CD14-positive monocyte (primary cell): Measurements from ENCODE around the gene DCHS1. TPM values are rescaled to one million over a fixed set of nuclear protein-coding genes. Genes with fewer than 3 reads are reported as not detected.

Source experiments
- DNase-seq, 3 donors: peaks; one replicate each; pipeline ENCODE4 v3.0.0-alpha.2; 2011 to 2022
- H2AFZ ChIP-seq: 2 replicates; pipeline ENCODE4 v1.6.0; 2012; ENCODE audit warnings: mild to moderate bottlenecking, low read depth, low read length, inconsistent platforms; ENCODE audit not compliant: insufficient read depth, poor library complexity, severe bottlenecking
- H3K27ac ChIP-seq, 2 donors: 1 replicate in 1 of 2; 2 replicates in 1 of 2; pipeline ENCODE4 v1.5.1; 2012 to 2013; ENCODE audit warnings: low read length in 2 of 2, control low read depth in 1 of 2, inconsistent platforms in 1 of 2, low read depth in 1 of 2, mild to moderate bottlenecking in 1 of 2
- H3K27me3 ChIP-seq, 2 donors: one replicate each; pipeline versions ENCODE4 v1.6.0 to v1.6.1; 2011 to 2013; ENCODE audit warnings: low read length in 2 of 2; ENCODE audit not compliant: control insufficient read depth in 2 of 2, insufficient read depth in 2 of 2
- H3K36me3 ChIP-seq, 2 donors: replicated peaks in 1 of 2; 1 replicate in 1 of 2; 2 replicates in 1 of 2; pipeline versions ENCODE4 v1.5.1 to v1.6.1; 2012 to 2013; ENCODE audit warnings: low read length in 2 of 2, control low read depth in 1 of 2, inconsistent platforms in 1 of 2, mild to moderate bottlenecking in 1 of 2; ENCODE audit not compliant: insufficient read depth in 2 of 2, control insufficient read depth in 1 of 2
- H3K4me1 ChIP-seq, 2 donors: 1 replicate in 1 of 2; 2 replicates in 1 of 2; pipeline versions ENCODE4 v1.5.1 to v1.6.1; 2012 to 2013; ENCODE audit warnings: low read length in 2 of 2, control low read depth in 1 of 2, inconsistent platforms in 1 of 2, mild to moderate bottlenecking in 1 of 2, moderate library complexity in 1 of 2; ENCODE audit not compliant: insufficient read depth in 2 of 2, control insufficient read depth in 1 of 2
- H3K4me2 ChIP-seq: replicated peaks from 2 replicates; pipeline ENCODE3; 2012; ENCODE audit warnings: low read length, moderate library complexity, mild to moderate bottlenecking; ENCODE audit not compliant: poor library complexity, severe bottlenecking; ENCODE audit errors: extremely low read depth
- H3K4me3 ChIP-seq, 3 experiments: fragments of 200-600 bp in 1 of 3; sonication (generic) in 1 of 3; replicated peaks in 1 of 3; 1 replicate in 2 of 3; 2 replicates in 1 of 3; pipeline ENCODE4 v1.5.1; 2011 to 2013; ENCODE audit warnings: low read length in 3 of 3, mild to moderate bottlenecking in 3 of 3, control low read depth in 2 of 3, low read depth in 2 of 3, inconsistent platforms in 1 of 3, moderate library complexity in 1 of 3
- H3K79me2 ChIP-seq: 2 replicates; pipeline ENCODE4 v1.6.0; 2012; ENCODE audit warnings: mild to moderate bottlenecking, control low read depth, inconsistent platforms, low read length, moderate library complexity; ENCODE audit not compliant: insufficient read depth
- H3K9ac ChIP-seq: 2 replicates; pipeline ENCODE4 v1.6.0; 2017; ENCODE audit warnings: low read length, mild to moderate bottlenecking; ENCODE audit not compliant: insufficient read depth, poor library complexity, severe bottlenecking
- H3K9me3 ChIP-seq, 2 donors: replicated peaks in 1 of 2; 1 replicate in 1 of 2; 2 replicates in 1 of 2; pipeline versions ENCODE4 v1.5.1 to v1.6.1; 2012 to 2013; ENCODE audit warnings: low read length in 2 of 2, control low read depth in 1 of 2; ENCODE audit not compliant: control insufficient read depth in 1 of 2, insufficient read depth in 1 of 2
- H4K20me1 ChIP-seq: 2 replicates; pipeline ENCODE4 v1.6.0; 2012; ENCODE audit warnings: mild to moderate bottlenecking, low read length, control low read depth, moderate library complexity; ENCODE audit not compliant: insufficient read depth
- H3K27ac Mint-ChIP-seq, 7 donors: one replicate each; pipeline ENCODE4 v1.8.0; 2020; ENCODE audit warnings: mild to moderate bottlenecking in 7 of 7, mixed read lengths in 7 of 7, moderate library complexity in 6 of 7, inconsistent platforms in 2 of 7
- H3K27me3 Mint-ChIP-seq, 3 donors: one replicate each; pipeline ENCODE4 v1.8.0; 2021 to 2022; ENCODE audit warnings: low read depth in 3 of 3, mild to moderate bottlenecking in 3 of 3, mixed read lengths in 3 of 3, moderate library complexity in 3 of 3, inconsistent platforms in 1 of 3
- H3K36me3 Mint-ChIP-seq, 2 donors: one replicate each; pipeline ENCODE4 v1.8.0; 2020; ENCODE audit warnings: mixed read lengths in 2 of 2, inconsistent platforms in 1 of 2, mild to moderate bottlenecking in 1 of 2
- H3K4me1 Mint-ChIP-seq: one replicate; pipeline ENCODE4 v1.8.0; 2020; ENCODE audit warnings: mild to moderate bottlenecking, mixed read lengths
- H3K4me3 Mint-ChIP-seq, 2 donors: one replicate each; pipeline ENCODE4 v1.8.0; 2020; ENCODE audit warnings: mild to moderate bottlenecking in 2 of 2, mixed read lengths in 2 of 2, moderate library complexity in 1 of 2
- H3K9me3 Mint-ChIP-seq, 7 donors: one replicate each; pipeline ENCODE4 v1.8.0; 2020 to 2022; ENCODE audit warnings: mixed read lengths in 7 of 7, mild to moderate bottlenecking in 6 of 7, moderate library complexity in 6 of 7, inconsistent platforms in 2 of 7
- WGBS: methylation state at CpG from one replicate; pipeline ENCODE4 v1.1.5; 2013; ENCODE audit warnings: missing lambda C conversion rate; ENCODE audit not compliant: insufficient coverage; 5-methylcytosine and 5-hydroxymethylcytosine counted together
- intact Hi-C, 2 donors: fragments of 100-400 bp; cut with micrococcal nuclease; formaldehyde crosslinking; loops; one replicate each; pipeline versions ENCODE4 v1.15.0 to v1.15.1; 2023
- polyA plus RNA-seq, 3 donors: library from polyadenylated mRNA; depleted of rRNA in 1 of 3; unstranded in 2 of 3; stranded (reverse) in 1 of 3; fragments of 300-500 nt in 2 of 3; fragments of >200 nt in 1 of 3; fragmentation: Illumina TruSeq in 2 of 3; gene quantifications; 1 replicate in 2 of 3; 2 replicates in 1 of 3; pipeline ENCODE4 v1.2.3, GENCODE V29; 2012 to 2021
- TF ChIP-seq, protein P1 (sequence below): fragments of 200-600 bp; IDR thresholded peaks from one replicate; pipeline ENCODE4 v1.8.0; 2022; ENCODE audit warnings: antibody characterized with exemption, mild to moderate bottlenecking

DCHS1 gene
- polyA plus RNA-seq, 3 donors = 0.01 to 0.88 (median 0.02) TPM

DNA sequence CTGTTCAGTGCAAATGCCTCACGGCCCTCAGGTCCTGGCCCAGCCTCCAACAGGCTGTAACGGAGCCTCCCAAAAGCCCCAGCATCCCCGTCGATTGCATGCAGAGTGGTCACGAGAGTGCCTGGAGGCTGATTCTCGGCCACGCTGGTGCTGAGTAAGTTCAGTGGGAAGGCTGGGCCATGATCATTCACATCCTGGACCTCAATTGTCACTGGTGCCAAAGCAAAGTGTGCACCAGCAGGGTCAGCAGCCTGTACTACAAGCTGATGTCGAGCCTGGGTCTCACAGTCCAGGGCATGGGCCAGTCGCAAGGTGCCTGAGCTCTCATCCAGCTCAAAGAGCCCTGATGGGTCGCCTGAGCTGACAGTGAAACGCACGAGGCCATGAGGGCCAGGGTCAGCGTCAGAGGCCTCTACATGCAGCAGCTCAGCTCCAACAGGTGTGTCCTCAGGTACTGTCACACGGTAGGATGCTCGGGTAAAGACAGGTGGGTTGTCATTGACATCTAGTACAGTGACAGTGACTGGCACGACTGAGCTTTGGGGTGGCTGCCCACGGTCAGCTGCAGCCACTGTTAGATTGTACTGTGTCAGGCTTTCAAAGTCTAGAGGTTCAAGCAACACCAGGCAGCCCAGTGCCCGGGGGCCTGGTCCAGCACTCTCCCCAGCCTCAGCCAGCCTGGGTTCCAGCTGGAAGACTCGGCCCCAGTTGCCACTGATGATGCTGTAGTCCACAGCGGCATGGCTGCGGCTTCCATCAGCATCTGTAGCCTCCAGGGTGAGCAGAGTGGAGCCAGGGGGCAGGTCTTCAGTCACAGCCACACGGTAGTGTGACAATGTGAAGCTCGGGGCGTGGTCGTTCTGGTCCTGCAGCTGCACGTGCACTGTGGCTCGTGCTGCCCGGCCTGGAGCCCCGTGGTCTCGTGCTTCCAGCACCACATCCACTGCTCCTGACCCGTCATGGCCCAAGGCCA, 31.9 kb downstream of the DCHS1 start:
- Histone ChIP-seq H3K79me2 (peaks cover 6% of the 10 kb centered on the region), H4K20me1 (no peaks in the 10 kb centered on the region), H3K4me3 (no peak overlapping the region), H3K36me3 (no peaks in the 10 kb centered on the region), H3K9ac (no peak overlapping the region), H3K9me3 (no peaks in the 10 kb centered on the region), H3K4me1 (peaks cover 26 to 30% of the 10 kb centered on the region in 2 donors), H2AFZ (no peak overlapping the region), H3K27ac (no peak overlapping the region), H3K4me2 (no peak overlapping the region), H3K27me3 (no peaks in the 10 kb centered on the region)
- Mint-ChIP-seq H3K4me1 (peaks cover 7% of the 10 kb centered on the region), H3K27me3 (no peaks in the 10 kb centered on the region), H3K36me3 (no peaks in the 10 kb centered on the region), H3K9me3 (peaks cover 0 to 2% (median 0%) of the 10 kb centered on the region in 7 donors), H3K4me3 (no peak overlapping the region), H3K27ac (peak overlapping the region in 1 of 7 donors; percentile 31)
- no peak for DNase-seq
- WGBS = 94% methylated on average over 31 of the region's 31 CpGs
- TF ChIP-seq, protein P1, sequence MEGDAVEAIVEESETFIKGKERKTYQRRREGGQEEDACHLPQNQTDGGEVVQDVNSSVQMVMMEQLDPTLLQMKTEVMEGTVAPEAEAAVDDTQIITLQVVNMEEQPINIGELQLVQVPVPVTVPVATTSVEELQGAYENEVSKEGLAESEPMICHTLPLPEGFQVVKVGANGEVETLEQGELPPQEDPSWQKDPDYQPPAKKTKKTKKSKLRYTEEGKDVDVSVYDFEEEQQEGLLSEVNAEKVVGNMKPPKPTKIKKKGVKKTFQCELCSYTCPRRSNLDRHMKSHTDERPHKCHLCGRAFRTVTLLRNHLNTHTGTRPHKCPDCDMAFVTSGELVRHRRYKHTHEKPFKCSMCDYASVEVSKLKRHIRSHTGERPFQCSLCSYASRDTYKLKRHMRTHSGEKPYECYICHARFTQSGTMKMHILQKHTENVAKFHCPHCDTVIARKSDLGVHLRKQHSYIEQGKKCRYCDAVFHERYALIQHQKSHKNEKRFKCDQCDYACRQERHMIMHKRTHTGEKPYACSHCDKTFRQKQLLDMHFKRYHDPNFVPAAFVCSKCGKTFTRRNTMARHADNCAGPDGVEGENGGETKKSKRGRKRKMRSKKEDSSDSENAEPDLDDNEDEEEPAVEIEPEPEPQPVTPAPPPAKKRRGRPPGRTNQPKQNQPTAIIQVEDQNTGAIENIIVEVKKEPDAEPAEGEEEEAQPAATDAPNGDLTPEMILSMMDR = no peak
- intact Hi-C loops = no loop called here

DNA sequence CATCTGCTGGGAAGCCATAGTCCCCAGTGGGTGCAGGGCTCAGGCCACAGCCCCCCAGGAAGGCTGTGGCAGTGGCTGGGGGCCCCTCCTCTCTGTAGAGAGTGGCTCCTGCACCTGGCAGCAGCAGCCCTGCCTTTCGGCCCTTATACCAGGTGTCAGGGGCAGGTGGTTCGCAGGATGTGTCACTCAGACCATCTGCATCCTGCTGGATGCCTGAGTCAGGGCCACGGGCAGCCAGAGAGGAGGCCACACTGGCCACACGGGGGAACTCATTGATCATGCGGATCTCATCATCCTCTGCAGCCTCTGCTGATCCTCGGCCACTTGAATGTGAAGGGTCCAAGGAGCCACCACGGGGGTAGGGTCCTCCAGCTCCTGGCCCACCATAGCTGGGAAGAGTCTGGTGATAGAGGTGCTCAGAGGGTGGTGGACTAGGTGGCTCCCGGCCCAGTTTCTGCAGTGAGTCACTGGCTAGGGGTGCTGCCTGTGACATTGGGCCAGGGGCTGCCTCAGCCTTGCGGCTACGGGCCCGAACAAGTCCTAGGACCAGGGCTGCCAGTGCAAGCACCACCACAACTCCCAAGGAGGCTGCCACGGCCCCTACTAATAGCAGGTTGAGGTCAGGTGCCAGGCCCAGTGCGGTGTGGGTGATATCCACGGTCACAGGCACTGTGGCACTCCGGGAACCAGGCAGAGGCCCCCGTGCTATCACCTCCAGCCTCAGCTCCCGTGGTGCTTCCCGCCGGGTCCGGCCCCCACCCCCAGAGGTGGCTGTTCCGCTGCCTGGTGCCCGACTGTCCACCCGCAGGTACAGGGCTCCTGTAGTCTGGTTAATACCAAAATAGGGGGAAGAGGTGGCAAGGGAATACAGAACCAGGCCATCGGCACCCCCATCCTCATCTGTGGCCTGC, 33.1 kb downstream of the DCHS1 start:
- no peak for DNase-seq
- intact Hi-C loops = no loop called here
- no peak overlapping the region for H3K27ac ChIP-seq
- TF ChIP-seq, protein P1 = no peak
- peaks cover 29 to 36% of the 10 kb centered on the region in 2 donors for H3K4me1 ChIP-seq
- Mint-ChIP-seq H3K4me1 (peaks cover 3% of the 10 kb centered on the region), H3K27me3 (no peaks in the 10 kb centered on the region), H3K4me3 (no peak overlapping the region), H3K9me3 (peaks cover 0 to 2% (median 0%) of the 10 kb centered on the region in 7 donors), H3K36me3 (no peaks in the 10 kb centered on the region), H3K27ac (peak overlapping the region in 1 of 7 donors; percentile 31)
- no peak overlapping the region for H2AFZ ChIP-seq
- peaks cover 18% of the 10 kb centered on the region for H3K79me2 ChIP-seq
- H3K4me2 ChIP-seq = no peak overlapping the region
- peaks cover 4% of the 10 kb centered on the region for H4K20me1 ChIP-seq
- H3K27me3 ChIP-seq = no peaks in the 10 kb centered on the region
- no peaks in the 10 kb centered on the region for H3K36me3 ChIP-seq
- no peak overlapping the region for H3K4me3 ChIP-seq
- H3K9me3 ChIP-seq = no peaks in the 10 kb centered on the region
- no peak overlapping the region for H3K9ac ChIP-seq
- 92% methylated on average over 17 of the region's 24 CpGs for whole genome bisulfite sequencing
